ENCODE measurements around the gene PAIP2. TPM values are rescaled to one million over a fixed set of nuclear protein-coding genes. Genes with fewer than 3 reads are reported as not detected.

The PAIP2 gene
- total RNA-seq, 1 donor from 2014 or later, result 79.7 TPM

DNA sequence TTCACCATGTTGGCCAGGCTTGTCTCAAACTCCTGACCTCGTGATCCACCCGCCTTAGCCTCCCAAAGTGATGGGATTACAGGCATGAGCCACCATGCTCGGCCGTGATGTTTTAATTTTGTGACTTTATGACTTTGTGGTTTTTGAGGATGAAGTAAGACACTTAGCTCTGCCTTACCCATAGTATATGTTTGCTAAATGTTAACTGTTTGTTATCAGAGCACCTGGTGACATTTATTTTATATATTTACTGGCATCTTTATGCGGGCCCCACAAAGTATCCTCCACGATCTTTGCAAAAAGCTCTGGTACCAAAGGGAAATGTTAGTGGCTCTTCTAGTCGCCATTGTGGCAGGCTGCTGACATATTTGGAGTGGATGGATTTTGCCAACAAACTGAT lies 34.7 kb downstream of the PAIP2 start:
- H3K27ac Mint-ChIP-seq, result no peak overlapping the region
- CTCF ChIA-PET, result no interaction called here
- POLR2A ChIA-PET, result interaction anchor here (0.5 kb wide), 1 partner anchor 34 kb away, joined by 3 read pairs; no protein-coding TSS in a partner anchor

GRCh38 chr5:139377226-139377625 lies 35.6 kb downstream of the PAIP2 start:
- H3K9me3 Mint-ChIP-seq, result no peaks in the 10 kb centered on the region
- H3K4me3 Mint-ChIP-seq, result no peak overlapping the region
- peaks cover 9% of the 10 kb centered on the region for H3K4me1 Mint-ChIP-seq
- no peaks in the 10 kb centered on the region for H3K27me3 Mint-ChIP-seq
- peaks cover 19% of the 10 kb centered on the region for H3K36me3 Mint-ChIP-seq (ENCODE audit: low read depth)
- H3K27ac Mint-ChIP-seq, result no peak overlapping the region
- intact Hi-C loops (cut with micrococcal nuclease), result no loop called here
- ATAC-seq (ENCODE audit: low read depth), result no peak
- ChIA-PET POLR2A (interaction anchor here (0.6 kb wide), 1 partner anchor 625 kb away, joined by 3 read pairs; no protein-coding TSS in a partner anchor), CTCF (interaction anchor here (0.8 to 1.3 kb wide), 2 partner anchors 15 to 35 kb away, joined by 3 to 7 read pairs; no protein-coding TSS in a partner anchor)
- TF ChIP-seq, protein P1, sequence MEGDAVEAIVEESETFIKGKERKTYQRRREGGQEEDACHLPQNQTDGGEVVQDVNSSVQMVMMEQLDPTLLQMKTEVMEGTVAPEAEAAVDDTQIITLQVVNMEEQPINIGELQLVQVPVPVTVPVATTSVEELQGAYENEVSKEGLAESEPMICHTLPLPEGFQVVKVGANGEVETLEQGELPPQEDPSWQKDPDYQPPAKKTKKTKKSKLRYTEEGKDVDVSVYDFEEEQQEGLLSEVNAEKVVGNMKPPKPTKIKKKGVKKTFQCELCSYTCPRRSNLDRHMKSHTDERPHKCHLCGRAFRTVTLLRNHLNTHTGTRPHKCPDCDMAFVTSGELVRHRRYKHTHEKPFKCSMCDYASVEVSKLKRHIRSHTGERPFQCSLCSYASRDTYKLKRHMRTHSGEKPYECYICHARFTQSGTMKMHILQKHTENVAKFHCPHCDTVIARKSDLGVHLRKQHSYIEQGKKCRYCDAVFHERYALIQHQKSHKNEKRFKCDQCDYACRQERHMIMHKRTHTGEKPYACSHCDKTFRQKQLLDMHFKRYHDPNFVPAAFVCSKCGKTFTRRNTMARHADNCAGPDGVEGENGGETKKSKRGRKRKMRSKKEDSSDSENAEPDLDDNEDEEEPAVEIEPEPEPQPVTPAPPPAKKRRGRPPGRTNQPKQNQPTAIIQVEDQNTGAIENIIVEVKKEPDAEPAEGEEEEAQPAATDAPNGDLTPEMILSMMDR (IDR thresholded peaks at IDR 0.05), result no peak
- no peak for DNase-seq

More for the DNA sequence above, 34.7 kb downstream of the PAIP2 start:
- Mint-ChIP-seq H3K36me3 (ENCODE audit: low read depth) (peaks cover 24% of the 10 kb centered on the region), H3K4me3 (no peak overlapping the region), H3K4me1 (peaks cover 4% of the 10 kb centered on the region), H3K27me3 (no peaks in the 10 kb centered on the region), H3K9me3 (no peaks in the 10 kb centered on the region)
- no peak for DNase-seq
- ATAC-seq (ENCODE audit: low read depth), result no peak
- TF ChIP-seq, protein P1 (IDR thresholded peaks at IDR 0.05), result no peak
- intact Hi-C loops (cut with micrococcal nuclease), result no loop called here

GRCh38 chr5:139378101-139378825 lies 36.6 kb downstream of the PAIP2 start:
- Mint-ChIP-seq H3K9me3 (no peaks in the 10 kb centered on the region), H3K4me1 (peaks cover 18% of the 10 kb centered on the region), H3K4me3 (no peak overlapping the region), H3K27ac (no peak overlapping the region), H3K36me3 (ENCODE audit: low read depth) (peaks cover 12% of the 10 kb centered on the region), H3K27me3 (no peaks in the 10 kb centered on the region)
- TF ChIP-seq, protein P1 (IDR thresholded peaks at IDR 0.05), result no peak
- no peak for DNase-seq
- intact Hi-C loops (cut with micrococcal nuclease), result no loop called here
- CTCF ChIA-PET, result interaction anchor here (0.8 to 1.3 kb wide), 2 partner anchors 14 to 36 kb away, joined by 3 to 7 read pairs; no protein-coding TSS in a partner anchor
- no peak for ATAC-seq (ENCODE audit: low read depth)
- POLR2A ChIA-PET, result interaction anchor here (0.7 kb wide), 2 partner anchors 8 to 26 kb away, joined by 3 read pairs; no protein-coding TSS in a partner anchor

GRCh38 chr5:139378941-139379361 lies 37.3 kb downstream of the PAIP2 start:
- ATAC-seq (ENCODE audit: low read depth) (no peak), DNase-seq (no peak)
- H3K36me3 Mint-ChIP-seq (ENCODE audit: low read depth), result peaks cover 5% of the 10 kb centered on the region
- CTCF ChIA-PET, result no interaction called here
- no peaks in the 10 kb centered on the region for H3K27me3 Mint-ChIP-seq
- POLR2A ChIA-PET, result no interaction called here
- intact Hi-C loops (cut with micrococcal nuclease), result no loop called here
- peaks cover 24% of the 10 kb centered on the region for H3K4me1 Mint-ChIP-seq
- H3K27ac Mint-ChIP-seq, result no peak overlapping the region
- H3K9me3 Mint-ChIP-seq, result no peaks in the 10 kb centered on the region
- TF ChIP-seq, protein P1 (IDR thresholded peaks at IDR 0.05), result no peak
- no peak overlapping the region for H3K4me3 Mint-ChIP-seq

DNA sequence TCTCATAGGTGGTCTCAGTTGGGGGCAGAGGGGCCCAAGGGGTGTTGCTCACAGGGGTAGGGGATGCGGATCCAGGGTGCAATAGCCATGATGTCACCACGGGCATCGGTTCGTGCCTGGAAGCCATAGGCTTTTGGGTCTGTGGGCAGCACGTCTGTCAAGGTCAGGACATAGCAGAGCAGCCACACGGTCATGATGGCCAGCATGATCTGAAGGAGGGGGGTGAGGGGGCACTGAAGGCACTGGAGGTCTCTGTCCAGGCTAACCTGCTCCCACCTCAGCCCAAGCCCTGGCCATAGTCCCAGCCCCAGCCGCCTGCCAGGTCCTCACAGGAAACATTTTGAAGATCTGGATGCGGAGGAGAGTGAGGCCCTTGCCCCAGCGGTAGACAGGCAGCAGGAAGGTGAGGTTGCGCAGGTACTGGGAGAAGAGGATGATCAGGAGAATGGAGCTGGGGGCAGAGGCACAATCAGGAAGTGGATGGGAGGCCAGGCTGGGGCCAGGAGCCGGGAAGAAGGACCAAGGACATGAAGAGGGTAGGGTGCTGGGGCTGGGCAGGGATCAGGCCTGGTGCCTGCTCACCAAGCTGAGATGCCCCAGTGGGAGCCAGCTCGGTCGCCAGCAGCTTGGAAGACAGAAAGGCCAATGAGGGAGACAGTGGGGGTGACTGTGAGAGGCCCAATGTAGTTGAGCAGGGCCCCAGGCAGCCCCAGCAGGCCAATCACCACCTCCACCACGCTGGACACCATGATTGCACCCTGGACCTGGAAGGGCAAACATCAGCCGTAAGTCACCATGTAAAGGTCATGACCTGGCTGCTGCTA lies 38.2 kb downstream of the PAIP2 start:
- H3K4me3 Mint-ChIP-seq, result no peak overlapping the region
- DNase-seq (no peak), ATAC-seq (ENCODE audit: low read depth) (no peak)
- peaks cover 2% of the 10 kb centered on the region for H3K36me3 Mint-ChIP-seq (ENCODE audit: low read depth)
- peaks cover 33% of the 10 kb centered on the region for H3K4me1 Mint-ChIP-seq
- no peak overlapping the region for H3K27ac Mint-ChIP-seq
- intact Hi-C loops (cut with micrococcal nuclease), result no loop called here
- ChIA-PET POLR2A (no interaction called here), CTCF (no interaction called here)
- H3K9me3 Mint-ChIP-seq, result no peaks in the 10 kb centered on the region
- H3K27me3 Mint-ChIP-seq, result no peaks in the 10 kb centered on the region
- TF ChIP-seq, protein P1 (IDR thresholded peaks at IDR 0.05), result no peak

Measured in activated B cell treated with CpG ODN at 0.5 μM for 24 hours (primary cell).